ENCODE measurements around the gene PFKFB2. TPM values are rescaled to one million over a fixed set of nuclear protein-coding genes. Genes with fewer than 3 reads are reported as not detected.

Gene PFKFB2
- polyA plus RNA-seq, 3 donors, result 2.1 to 6.9 (median 2.3) TPM

DNA sequence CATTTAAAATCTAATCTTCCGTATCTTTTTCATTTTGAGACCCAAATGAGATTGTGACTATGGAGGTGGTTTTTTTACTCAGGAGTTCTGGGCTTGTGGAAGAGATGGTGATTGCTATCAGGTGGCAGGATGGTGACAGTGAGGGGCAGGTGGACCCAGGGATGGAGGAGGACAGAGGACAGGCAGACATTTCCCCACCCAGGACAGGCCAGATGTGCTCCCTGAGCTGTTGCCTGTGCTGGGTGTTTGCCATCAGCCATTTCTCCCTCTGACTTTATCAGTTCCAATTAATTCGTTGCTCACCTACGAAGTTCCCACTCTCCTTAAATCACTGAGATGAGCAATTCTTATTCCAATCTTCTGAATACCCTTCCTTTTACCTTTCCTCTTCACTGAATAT is 47.0 kb upstream of the PFKFB2 start:
- H3K4me1 Mint-ChIP-seq, result peaks cover 2% of the 10 kb centered on the region

DNA sequence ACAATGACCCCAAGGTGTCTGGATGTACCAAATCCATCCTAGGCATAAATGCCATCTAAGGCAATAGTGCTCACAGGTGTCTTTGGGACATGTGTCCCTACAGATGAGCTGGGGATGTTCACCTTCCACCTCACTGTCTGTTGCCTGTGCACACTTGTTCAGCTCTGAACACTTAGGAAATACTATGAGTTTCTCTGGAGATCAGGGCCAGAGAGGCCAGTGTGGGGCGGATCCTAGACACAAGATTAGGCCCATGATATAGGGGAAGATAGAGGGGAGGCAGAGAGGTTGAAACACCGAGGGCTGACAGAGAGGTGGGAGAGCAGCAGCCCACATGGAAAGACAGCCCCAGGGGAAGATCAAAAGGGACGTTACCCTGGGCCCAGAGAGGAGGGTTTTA is 46.2 kb upstream of the PFKFB2 start:
- no peaks in the 10 kb centered on the region for H3K27me3 ChIP-seq (ENCODE audit: control insufficient read depth in 2 of 2, insufficient read depth in 2 of 2, low read length in 2 of 2)
- no peak for DNase-seq
- Mint-ChIP-seq H3K36me3 (no peaks in the 10 kb centered on the region), H3K27ac (no peak overlapping the region), H3K4me1 (peaks cover 2% of the 10 kb centered on the region), H3K9me3 (peaks cover 0 to 3% (median 0%) of the 10 kb centered on the region in 7 donors), H3K27me3 (ENCODE audit: low read depth in 3 of 3) (peaks cover 4 to 10% (median 4%) of the 10 kb centered on the region in 3 donors), H3K4me3 (no peak overlapping the region)
- H3K36me3 ChIP-seq (replicated peaks in 1 of 2; ENCODE audit: control insufficient read depth in 1 of 2, insufficient read depth in 2 of 2, low read length in 2 of 2), result no peaks in the 10 kb centered on the region
- WGBS (ENCODE audit: insufficient coverage), result 75% methylated on average over 2 of the region's 3 CpGs
- H3K4me1 ChIP-seq (ENCODE audit: control insufficient read depth in 1 of 2, insufficient read depth in 2 of 2, low read length in 2 of 2), result no peaks in the 10 kb centered on the region
- H3K79me2 ChIP-seq (ENCODE audit: insufficient read depth, low read length), result no peaks in the 10 kb centered on the region
- no peak overlapping the region for H3K9ac ChIP-seq (ENCODE audit: insufficient read depth, low read length, poor library complexity, severe bottlenecking)
- TF ChIP-seq, protein P1, sequence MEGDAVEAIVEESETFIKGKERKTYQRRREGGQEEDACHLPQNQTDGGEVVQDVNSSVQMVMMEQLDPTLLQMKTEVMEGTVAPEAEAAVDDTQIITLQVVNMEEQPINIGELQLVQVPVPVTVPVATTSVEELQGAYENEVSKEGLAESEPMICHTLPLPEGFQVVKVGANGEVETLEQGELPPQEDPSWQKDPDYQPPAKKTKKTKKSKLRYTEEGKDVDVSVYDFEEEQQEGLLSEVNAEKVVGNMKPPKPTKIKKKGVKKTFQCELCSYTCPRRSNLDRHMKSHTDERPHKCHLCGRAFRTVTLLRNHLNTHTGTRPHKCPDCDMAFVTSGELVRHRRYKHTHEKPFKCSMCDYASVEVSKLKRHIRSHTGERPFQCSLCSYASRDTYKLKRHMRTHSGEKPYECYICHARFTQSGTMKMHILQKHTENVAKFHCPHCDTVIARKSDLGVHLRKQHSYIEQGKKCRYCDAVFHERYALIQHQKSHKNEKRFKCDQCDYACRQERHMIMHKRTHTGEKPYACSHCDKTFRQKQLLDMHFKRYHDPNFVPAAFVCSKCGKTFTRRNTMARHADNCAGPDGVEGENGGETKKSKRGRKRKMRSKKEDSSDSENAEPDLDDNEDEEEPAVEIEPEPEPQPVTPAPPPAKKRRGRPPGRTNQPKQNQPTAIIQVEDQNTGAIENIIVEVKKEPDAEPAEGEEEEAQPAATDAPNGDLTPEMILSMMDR (IDR thresholded peaks at IDR 0.05), result no peak
- no peak overlapping the region for H3K4me3 ChIP-seq (replicated peaks in 1 of 3; ENCODE audit: low read depth in 2 of 3, low read length in 3 of 3)
- no peak overlapping the region for H2AFZ ChIP-seq (ENCODE audit: insufficient read depth, low read depth, low read length, poor library complexity, severe bottlenecking)
- no peaks in the 10 kb centered on the region for H3K9me3 ChIP-seq (replicated peaks in 1 of 2; ENCODE audit: control insufficient read depth in 1 of 2, insufficient read depth in 1 of 2, low read length in 2 of 2)
- no peak overlapping the region for H3K27ac ChIP-seq (ENCODE audit: low read depth in 1 of 2, low read length in 2 of 2)
- no peak overlapping the region for H3K4me2 ChIP-seq (replicated peaks; ENCODE audit: extremely low read depth, low read length, poor library complexity, severe bottlenecking)
- no peaks in the 10 kb centered on the region for H4K20me1 ChIP-seq (ENCODE audit: insufficient read depth, low read length)
- intact Hi-C loops (cut with micrococcal nuclease), result no loop called here

More for the DNA sequence above, 47.0 kb upstream of the PFKFB2 start:
- no peak overlapping the region for H3K4me2 ChIP-seq (replicated peaks; ENCODE audit: extremely low read depth, low read length, poor library complexity, severe bottlenecking)
- Mint-ChIP-seq H3K4me3 (no peak overlapping the region), H3K36me3 (no peaks in the 10 kb centered on the region), H3K27ac (no peak overlapping the region), H3K9me3 (peaks cover 0 to 3% (median 0%) of the 10 kb centered on the region in 7 donors), H3K27me3 (ENCODE audit: low read depth in 3 of 3) (peaks cover 2 to 11% (median 2%) of the 10 kb centered on the region in 3 donors)
- no peaks in the 10 kb centered on the region for H4K20me1 ChIP-seq (ENCODE audit: insufficient read depth, low read length)
- no peak overlapping the region for H3K9ac ChIP-seq (ENCODE audit: insufficient read depth, low read length, poor library complexity, severe bottlenecking)
- DNase-seq, result no peak
- H3K9me3 ChIP-seq (replicated peaks in 1 of 2; ENCODE audit: control insufficient read depth in 1 of 2, insufficient read depth in 1 of 2, low read length in 2 of 2), result no peaks in the 10 kb centered on the region
- no peak overlapping the region for H2AFZ ChIP-seq (ENCODE audit: insufficient read depth, low read depth, low read length, poor library complexity, severe bottlenecking)
- no peaks in the 10 kb centered on the region for H3K4me1 ChIP-seq (ENCODE audit: control insufficient read depth in 1 of 2, insufficient read depth in 2 of 2, low read length in 2 of 2)
- TF ChIP-seq, protein P1 (IDR thresholded peaks at IDR 0.05), result no peak
- no peak overlapping the region for H3K4me3 ChIP-seq (replicated peaks in 1 of 3; ENCODE audit: low read depth in 2 of 3, low read length in 3 of 3)
- H3K79me2 ChIP-seq (ENCODE audit: insufficient read depth, low read length), result no peaks in the 10 kb centered on the region
- no peaks in the 10 kb centered on the region for H3K36me3 ChIP-seq (replicated peaks in 1 of 2; ENCODE audit: control insufficient read depth in 1 of 2, insufficient read depth in 2 of 2, low read length in 2 of 2)
- intact Hi-C loops (cut with micrococcal nuclease), result no loop called here
- 100% methylated on average over 1 of the region's 3 CpGs for WGBS (ENCODE audit: insufficient coverage)
- no peaks in the 10 kb centered on the region for H3K27me3 ChIP-seq (ENCODE audit: control insufficient read depth in 2 of 2, insufficient read depth in 2 of 2, low read length in 2 of 2)
- H3K27ac ChIP-seq (ENCODE audit: low read depth in 1 of 2, low read length in 2 of 2), result no peak overlapping the region
